CD4-positive, alpha-beta T cell treated with Interferon gamma for 1 hour (primary cell): ENCODE measurements around the gene ARHGAP26.

Experiments
- DNase-seq: peaks from one replicate; pipeline ENCODE4 v3.0.0-alpha.2; 2020

ARHGAP26 gene

DNA sequence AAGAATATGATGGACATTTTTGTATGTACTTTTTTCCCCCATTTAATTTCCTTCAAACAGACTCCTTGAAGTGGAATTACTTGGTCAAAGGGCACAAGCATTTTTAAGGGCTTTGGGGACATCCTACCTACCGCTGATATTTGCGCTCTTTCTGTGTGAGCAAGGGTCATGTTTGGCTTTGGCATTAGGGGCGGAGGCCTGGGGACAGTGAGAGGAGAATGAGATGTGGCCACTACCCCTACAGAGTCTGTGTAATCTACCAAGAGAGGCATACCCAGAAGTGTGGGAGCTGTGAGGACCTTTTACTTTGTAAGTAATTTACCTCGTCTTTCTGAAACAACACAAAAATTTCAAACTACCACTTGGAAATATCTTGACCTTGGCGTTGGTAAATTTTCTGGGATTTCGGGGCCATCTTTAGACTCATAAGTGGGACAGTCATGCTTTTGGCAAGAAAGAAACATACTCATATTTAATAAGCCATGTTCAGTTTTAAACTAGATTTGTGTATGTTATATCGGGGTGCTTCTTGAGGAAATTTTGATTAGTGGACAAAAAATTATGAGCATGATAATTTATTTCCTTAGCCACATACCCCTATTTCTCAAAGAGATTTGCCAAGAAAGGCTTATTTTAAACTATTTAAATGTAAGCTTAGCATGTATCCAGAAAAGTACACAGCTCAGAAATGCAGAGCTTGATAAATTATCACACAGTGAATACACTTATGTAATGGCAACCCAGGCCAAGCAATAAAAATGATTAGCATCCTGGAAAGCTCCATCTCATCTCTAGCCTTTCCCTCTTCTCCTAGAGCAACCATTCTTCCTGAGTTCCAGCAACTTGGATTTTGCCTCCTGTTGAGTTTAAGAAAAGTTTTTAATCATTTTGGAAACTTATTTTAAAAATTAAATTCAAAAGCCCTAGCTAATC, 63.6 kb downstream of the ARHGAP26 start:
- DNase-seq = no peak

DNA sequence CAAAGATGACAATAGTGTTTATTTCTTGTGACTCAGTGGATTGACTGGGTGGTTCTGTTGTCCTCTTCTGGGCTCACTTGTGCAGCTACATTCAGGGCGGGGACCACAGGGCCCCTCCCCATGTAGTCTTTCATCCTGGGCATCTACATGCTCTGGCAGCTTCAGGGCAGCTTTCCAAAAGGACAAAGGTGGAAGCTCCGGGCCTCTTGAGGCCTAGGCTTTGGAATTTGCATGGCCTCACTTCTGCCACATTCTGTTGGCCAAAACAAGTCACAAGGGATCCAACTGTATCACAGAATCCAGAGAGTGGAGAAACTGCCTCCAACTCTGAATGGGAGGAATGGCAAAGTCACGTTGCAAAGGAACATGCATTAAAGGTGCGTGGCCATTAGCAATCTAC, 64.3 kb downstream of the ARHGAP26 start:
- no peak for DNase-seq

DNA sequence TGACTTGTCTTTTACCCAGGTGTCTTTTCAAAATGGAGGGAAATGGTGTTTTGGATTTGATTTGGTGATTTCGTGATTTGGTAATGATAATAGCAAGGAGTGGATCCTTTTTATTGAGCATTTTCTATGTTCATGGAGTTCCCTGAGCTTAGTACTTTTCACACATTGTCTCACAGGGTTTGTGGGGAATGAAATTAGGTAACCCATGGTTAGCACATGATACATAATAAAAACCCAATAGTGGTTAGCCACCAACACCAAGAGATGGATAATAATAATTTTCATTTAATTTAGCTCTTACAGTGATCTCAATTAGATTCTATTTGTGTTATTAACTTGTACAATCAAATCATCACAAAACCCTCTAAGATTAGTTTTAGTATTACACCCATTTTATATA, 65.4 kb downstream of the ARHGAP26 start:
- DNase-seq = no peak

DNA sequence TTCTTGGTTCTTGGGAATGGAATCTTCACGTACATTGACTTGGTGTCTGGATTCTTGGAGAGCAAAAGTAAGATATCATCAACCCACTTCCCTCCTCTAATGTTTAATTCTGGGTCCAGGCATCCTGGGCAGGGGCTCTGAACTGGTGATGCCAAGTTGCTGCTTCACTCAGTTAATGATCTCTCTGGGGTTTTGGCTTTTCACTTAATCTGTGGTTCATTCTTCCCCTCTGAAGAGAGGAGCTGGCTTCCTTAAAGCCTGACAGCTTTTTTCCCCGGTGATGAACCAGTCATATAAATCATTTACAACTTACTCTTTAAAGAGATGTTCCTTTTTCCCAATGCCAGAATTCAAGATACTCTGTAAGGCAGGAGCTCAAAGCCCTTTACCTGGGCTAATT, 65.9 kb downstream of the ARHGAP26 start:
- no peak for DNase-seq

DNA sequence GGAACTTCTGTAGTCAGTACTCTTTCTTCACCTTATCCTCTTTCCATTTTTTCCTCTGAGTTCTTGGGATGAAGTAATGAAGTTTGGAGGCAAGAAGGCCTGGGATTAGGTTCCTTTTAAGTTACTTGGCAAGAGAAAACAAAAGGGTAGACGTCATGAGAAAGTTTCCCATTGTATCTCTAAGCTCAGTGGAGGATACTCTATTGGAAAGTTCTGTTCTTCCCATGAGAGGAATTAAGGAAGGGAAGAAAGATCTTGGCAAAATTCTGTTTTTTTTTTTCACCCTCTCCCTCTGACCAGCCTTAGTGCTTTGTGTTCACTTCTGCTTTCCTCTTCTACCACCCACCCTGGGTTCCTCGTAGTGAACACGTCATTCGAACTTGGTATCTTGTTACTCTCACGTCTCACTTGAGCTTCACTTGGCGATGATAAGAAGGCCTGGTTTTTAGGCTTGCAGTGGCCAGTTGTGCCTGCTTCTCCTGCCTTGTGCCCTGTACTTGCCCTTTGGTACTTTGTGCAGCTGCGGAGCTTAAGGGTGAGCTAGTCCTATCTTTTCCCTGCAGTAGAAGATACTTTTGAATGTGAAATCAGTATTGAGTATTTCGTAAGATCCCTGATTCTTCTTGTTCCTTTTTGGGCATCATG, 67.0 kb downstream of the ARHGAP26 start:
- no peak for DNase-seq

DNA sequence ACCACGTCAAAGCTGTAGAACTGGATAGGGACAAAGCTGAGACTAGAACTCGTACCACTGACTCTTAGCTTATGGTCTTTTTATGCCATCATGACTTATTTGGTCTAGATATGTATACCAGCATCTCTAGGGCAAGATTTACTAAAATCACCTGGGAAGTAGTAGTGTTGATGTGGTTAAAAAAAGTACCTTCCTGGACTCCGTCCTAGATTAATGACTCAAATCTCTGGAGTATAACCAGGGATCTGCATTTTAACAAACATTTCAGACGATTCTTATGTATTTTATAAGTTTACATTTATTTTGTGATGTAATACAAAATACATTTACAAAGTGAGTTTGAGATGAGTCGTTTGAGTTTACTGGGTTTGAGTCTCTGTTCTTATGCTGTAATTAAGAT, 68.7 kb downstream of the ARHGAP26 start:
- DNase-seq = no peak

DNA sequence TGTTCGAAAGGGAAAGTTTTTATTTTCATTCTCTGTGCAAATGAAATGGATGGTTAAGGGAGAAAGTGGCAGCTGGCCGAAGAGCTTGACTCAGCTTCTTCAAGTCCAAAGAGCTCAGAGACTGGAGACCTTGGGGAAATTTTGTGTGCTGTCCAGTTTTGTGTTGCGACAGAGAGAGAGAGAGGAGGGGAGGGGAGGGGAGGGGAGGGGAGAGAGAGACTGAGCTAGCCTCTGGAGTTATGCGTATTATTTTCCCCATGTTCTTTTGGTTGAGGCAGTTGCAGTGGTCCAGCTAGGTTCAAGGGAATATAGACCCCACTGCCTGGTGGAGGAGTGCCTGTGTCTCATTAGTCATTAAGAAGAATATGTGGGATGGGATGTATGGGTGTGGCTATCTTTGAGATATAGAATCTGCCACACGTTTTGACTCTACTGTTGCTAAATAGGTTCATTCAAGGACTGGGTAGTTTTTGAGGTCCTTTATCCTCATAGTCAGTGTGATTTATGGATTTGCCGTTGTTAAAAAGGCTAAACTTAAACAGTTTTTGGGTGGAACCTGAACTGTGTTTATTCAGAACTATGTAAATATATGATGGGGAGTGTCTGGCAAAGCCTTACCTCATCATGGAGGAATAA, 69.7 kb downstream of the ARHGAP26 start:
- no peak for DNase-seq

DNA sequence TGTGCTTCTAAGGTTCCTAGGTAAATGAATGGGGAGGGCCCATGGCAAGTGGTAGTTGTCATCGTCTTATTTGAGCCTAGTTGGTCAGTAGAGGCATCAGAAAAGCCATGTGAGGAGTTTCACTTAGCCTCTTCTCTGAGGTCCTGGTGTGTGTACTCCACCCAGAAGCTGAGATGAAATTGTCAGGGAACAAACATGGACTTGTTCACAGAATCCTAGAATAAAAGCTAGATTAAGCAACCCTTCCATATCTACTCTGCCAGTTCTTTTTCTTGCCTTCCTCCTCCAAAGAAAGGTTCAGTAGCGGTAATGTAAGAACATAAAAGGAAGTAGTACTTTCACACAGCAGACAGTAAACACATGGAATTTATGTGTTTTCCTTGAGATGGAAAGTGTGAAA, 70.4 kb downstream of the ARHGAP26 start:
- no peak for DNase-seq

DNA sequence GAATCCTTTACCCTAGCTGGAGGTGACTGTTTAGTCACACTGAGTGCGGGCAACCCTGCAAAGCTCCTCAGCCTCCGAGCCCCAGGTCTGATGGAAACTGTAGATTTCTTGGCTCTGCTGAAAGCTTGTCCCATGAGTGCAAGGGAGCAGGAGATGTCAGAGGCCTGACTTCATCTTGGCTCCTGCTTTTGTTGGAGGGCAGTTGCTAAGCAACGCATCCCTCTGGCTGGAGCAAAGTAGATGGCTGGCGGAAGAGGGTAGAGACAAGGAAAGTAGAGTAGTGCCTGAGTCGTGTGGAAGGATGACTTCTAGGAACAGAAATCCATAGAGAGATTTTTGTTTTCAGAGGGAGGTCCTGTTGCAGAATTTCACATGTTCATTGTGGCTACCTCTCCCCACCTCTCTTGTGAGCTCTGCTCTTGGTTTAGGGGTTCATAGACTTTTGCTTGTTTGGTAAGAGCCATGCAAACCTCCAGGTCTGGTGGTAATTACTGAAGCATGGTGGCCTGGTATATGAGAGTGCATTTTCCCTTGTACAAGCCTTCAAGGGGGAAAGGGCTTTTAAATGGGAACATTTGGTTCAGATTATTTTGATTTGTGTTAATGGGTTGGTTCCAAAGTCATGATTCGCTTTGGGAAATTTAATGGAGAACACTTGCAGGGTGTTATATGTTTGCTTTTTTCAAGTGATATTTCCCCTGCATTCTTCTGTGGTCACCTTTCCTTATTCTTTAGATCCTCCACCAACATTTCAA, 71.5 kb downstream of the ARHGAP26 start:
- no peak for DNase-seq

DNA sequence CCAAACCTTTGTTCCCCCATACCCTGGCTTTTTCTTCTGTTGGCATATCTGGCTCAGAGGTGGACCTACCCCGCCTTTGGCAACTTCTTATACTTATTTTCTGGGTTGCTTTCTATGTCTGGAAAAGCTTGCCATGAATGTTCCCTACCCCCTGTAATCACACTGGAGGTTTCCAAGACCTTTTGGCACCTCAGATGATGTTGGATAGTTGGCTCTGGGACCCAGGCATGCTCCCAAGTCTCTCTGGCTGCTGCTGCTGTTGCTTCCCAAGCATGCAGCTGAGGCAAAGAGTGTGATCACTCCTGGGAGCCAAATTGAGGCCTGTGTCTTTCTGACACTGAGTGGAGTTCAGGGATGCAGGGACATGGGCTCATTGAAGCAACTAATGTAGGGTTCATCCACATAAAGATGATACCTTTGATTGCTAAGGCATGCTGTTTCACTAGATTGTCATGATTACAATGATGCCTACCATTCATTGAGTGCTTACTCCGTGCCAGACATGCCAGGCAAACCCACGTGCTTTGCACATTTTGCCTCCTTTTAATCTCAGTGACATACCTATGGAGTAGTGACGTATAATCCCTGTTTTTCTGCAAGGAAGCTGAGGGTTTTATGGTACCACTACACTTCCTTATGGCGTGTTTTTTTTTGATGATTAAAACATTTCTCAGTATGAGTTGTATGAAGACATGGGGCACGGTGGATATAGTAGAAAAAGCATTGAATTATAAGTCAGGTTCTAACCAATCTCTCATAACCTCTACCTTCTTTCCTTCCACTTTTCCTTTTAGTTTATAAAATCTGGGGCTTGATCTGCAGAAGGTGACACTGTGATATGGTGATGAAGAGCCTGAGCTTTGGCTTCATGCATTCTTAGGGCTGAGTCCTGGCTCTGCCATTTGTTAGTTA, 73.1 kb downstream of the ARHGAP26 start:
- no peak for DNase-seq

DNA sequence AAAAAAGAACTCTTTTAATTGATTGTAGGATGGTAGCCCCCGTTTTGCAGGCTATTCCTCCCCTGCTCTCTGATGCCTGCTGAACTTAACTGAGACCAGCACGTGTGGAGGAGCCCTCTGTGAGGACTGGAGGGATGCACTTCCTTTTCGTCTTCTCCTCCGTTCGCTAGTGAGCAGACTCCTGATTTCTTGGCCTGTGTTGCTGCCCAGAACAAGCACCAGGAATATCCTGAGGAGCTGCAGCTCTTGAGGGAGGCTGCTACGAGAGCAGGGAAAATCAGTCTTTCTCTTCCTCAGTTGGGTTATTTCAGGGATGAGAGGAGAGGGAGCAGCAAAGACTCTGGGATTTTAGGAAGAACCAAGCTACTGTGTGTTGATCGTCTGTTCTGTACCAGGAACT, 74.7 kb downstream of the ARHGAP26 start:
- no peak for DNase-seq

DNA sequence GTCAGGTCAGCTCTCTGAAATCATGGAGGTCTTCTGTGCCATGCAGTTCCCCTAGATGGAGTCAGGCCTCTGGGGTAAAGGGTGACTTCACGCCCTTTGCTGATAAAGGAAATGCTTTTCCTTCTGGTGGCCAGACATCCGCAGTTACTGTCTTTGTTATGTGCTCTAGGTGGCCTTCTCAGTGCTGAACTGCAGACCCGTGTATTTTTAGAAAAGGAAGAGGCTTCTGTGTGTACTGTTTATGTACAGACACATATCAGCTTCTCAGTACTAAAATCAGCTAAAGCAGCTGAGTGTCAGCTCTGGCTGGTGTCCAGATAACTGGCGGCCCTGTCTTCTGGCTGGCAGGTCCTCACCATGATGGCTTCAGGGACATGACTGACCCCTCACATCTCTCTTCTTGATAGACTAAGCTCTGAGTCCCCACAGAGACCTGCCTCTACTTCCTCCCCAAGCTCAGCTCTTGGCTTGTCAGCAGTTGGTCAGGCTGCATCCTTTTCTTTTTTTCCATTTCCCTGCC, 75.3 kb downstream of the ARHGAP26 start:
- DNase-seq = no peak

DNA sequence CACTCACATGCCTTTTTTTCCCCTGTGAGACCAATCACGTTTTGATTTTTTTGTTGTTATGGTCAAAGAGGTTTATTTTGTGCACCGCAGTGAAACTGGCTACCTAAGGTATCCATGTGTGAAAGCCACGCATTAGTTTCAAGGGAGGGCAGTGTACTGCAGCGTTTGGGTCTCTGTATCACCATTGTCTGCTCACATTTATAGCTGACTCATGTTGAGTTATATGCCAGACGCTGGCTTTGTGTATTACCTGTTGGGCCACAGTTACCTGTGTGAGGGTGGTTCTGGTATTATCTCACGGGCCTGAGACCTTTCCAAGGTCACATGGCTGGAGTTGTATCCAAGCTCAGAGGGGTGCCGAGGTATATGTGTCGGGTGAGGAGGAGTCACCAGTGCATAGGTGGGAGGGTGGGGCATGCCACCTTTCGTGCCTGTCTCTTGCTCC, 75.8 kb downstream of the ARHGAP26 start:
- no peak for DNase-seq

DNA sequence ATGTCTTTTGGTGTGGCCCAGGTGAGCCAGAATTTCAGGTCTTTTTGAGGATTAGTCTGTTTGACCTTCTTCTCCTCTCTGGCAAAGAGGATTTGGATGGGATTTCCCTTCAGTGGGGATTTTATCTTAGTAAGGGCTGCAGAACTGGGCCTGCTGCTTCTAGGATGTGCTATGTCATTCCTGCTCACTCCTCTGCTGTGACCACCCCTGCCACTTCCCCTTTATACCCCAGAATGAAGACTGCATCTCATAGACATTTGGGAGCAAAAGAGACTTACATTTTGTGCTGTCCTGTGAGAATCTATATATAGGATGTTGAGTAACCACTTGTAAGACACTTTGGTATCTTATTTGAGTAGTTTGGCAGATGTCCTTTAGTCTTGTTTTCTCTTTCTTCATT, 76.2 kb downstream of the ARHGAP26 start:
- DNase-seq = no peak

DNA sequence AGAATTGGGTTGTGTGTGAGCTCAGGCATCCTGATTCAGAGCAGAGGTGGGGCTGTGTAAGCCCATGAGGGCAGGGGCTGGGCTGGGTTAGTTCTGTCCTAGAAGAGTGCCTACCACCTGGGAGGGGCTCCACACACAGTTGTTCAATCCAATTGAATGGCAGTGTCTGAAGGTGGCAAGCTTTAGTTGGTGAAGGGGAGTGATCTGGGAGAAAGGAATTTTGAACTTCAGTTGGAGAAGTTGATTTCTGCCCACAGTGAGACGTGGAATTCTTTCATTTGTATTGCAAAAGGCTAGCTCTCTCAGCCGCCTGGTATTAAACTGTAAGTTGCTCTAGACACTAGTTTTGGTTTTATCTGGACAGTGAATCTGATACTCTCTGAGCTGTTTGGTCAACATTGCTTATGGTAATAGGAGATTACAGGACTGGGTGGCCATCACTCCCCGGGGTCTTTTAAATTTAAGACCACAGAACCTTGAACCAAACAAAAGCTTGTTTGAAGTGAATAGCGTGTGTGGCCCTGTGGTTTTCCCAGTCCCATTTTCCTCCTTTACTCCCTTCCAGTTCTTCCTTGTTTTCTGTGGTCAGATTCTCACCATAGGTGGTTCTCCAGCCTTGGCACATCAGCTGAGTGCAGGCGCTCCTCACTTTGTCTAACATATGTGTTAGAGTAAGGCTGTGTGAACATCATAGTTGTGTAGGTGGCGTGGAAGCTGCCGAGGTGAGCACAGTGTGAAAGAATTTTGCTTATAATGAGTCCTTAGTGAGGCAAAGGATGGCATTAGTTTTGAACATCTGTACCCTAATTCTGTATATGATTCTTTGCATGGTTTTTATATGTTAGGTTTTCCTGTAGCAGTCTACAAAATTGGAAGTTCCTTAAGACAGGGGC, 78.0 kb downstream of the ARHGAP26 start:
- no peak for DNase-seq

DNA sequence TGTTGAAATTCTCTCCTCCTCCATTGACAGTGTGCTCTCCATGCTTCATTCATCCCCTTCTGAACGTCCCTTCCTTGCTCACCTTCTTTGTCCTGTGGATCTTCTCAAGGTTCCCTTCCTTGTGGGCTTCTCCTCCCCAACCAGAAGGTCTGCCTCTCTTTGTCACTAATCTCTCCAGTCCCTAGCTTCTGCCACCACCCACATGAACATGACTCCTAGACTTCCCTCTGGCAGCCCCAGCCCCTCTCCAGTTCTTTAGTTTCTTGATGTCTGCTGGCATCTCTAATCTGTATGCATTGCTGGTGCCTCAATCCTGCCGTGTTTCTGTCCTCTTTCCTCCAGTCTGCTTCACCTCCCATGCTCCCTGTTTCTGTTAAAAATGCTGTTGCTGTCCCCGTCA, 79.3 kb downstream of the ARHGAP26 start:
- DNase-seq = no peak

DNA sequence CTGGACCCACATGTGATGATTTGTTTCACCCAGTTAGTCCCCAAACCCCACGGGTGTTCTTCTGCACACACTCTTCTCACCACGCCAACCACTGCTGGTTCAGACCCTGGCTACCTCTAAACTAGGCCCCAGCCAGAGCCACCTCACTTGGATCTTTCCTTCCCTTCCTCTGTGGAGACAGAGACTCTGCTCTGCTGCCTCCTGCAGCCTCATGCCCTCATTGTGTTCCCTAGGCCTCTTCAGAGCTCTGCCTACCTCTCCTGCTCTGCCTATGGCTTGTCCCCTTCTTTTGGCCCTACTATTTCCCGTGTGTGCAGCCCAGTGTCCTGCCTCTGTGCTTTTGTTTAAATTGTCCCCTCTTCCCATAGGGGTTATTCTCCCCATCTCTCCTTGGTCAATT, 79.7 kb downstream of the ARHGAP26 start:
- DNase-seq = no peak

DNA sequence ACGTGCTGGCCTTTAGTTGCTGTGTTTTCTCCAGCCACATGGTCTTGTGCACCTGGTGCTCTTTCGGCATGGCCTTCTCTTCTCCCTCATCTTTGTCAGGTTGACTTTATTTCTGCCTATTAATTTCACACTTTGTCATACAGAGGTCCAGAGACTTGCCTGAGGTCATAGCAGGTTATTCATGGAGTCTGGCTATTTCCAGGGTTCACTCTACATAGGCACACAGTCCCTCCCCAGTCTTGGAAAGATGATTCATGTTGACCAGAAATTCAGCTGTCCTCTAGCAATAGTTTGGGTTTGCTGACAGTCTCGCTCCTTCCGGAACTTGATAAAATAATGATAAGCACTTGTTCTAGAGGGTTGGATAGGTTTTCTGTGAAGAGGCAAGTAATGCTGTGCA, 81.6 kb downstream of the ARHGAP26 start:
- DNase-seq = no peak

DNA sequence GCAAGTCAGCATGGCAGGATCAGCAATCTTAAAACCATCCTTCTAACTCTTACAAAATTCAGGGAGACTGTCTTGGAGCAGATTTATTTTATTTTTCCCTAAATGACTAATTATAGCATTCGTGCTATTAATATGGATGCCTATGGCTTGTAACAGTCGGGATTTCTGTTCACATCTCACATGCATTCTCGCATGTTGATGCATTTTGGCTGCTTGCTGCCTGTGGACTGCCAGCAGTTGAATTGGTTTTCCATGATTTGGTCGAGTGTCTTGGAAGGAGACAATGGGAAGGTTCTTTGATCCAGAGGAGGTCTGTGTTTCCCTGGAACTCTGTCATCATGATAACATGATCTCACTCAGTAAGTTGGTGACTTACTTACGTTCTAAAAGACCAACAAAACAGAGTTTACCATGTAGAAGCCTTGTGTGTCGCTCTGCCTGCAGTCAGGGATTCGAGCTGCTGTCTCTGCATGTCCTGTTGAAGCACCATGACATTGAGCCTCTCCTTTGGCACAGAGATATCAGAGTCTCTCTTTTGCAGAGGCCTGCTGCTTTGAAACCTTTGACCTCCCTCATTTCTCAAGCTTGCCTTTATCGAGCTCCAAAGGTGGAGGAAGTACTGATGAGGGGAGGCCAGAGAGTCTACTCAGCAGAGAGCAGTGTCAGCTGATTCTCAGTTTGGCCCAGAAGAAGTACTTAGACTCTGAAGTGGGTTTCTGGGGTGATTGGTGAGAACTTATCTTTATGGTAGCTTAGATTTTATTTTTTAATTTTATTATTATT, 82.4 kb downstream of the ARHGAP26 start:
- no peak for DNase-seq

DNA sequence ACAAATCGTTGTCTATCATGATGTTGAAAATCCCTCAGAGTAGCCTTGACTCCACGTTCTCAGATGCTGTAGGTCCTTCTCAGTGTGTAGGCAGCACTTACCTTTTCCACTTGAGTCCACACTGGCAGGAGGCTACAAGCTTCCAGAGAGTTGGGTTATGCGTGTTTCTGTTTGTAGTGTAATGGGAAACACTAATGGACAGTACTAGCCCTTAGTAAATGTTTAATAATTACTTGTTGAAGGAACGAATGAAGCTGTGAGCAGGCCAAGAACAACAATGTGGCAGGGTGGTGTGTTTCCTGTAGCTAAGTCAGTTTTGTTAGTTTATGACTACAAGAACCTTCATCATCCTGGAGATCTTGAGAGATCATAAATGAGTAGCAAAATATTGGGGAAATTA, 83.5 kb downstream of the ARHGAP26 start:
- DNase-seq = no peak
